ENCODE results near the gene TXN2. TPM values are rescaled to one million over a fixed set of nuclear protein-coding genes. Genes with fewer than 3 reads are reported as not detected.

Gene TXN2
- total and polyA plus RNA-seq, 8 donors, result 64.4 to 122 (median 107) TPM

DNA sequence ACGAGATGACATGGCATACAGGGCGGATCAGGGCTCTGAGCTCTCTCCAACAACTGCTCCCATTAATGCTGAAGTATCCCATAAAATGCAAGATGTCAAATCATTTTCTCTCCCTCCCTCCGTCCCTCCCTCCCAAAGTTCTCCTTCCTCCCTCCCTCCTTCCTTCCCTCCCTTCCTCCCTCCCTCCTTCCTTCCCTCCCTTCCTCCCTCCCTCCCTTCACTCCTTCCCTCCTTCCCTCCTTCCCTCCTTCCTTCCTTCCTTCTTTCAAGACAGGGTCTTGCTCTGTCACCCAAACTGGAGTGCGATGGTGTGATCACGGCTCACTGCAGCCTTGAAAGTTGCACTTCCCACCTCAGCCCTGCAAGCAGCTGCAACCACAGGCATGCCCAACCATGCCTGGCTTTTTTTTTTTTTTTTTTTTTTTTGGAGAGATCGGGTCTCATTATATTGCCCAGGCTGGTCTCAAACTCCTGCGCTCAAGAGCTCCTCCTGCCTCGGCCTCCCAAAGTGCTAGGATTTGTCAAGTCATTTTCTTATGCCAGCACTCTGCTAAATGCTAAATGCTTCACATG is 38.2 kb downstream of the TXN2 start:
- H3K27ac ChIP-seq, result no peak overlapping the region
- no peak overlapping the region for H3K4me3 ChIP-seq
- H3K4me1 ChIP-seq, result peaks cover 5 to 68% of the 10 kb centered on the region in 2 donors
- TF ChIP-seq, protein P1, sequence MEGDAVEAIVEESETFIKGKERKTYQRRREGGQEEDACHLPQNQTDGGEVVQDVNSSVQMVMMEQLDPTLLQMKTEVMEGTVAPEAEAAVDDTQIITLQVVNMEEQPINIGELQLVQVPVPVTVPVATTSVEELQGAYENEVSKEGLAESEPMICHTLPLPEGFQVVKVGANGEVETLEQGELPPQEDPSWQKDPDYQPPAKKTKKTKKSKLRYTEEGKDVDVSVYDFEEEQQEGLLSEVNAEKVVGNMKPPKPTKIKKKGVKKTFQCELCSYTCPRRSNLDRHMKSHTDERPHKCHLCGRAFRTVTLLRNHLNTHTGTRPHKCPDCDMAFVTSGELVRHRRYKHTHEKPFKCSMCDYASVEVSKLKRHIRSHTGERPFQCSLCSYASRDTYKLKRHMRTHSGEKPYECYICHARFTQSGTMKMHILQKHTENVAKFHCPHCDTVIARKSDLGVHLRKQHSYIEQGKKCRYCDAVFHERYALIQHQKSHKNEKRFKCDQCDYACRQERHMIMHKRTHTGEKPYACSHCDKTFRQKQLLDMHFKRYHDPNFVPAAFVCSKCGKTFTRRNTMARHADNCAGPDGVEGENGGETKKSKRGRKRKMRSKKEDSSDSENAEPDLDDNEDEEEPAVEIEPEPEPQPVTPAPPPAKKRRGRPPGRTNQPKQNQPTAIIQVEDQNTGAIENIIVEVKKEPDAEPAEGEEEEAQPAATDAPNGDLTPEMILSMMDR (IDR thresholded peaks at IDR 0.05), result no peak
- H3K9me3 ChIP-seq, result no peaks in the 10 kb centered on the region
- no peak for ATAC-seq
- no peaks in the 10 kb centered on the region for H3K27me3 ChIP-seq
- intact Hi-C loops (cut with DNase I), result no loop called here
- H3K36me3 ChIP-seq, result no peaks in the 10 kb centered on the region
- no peak for DNase-seq

DNA sequence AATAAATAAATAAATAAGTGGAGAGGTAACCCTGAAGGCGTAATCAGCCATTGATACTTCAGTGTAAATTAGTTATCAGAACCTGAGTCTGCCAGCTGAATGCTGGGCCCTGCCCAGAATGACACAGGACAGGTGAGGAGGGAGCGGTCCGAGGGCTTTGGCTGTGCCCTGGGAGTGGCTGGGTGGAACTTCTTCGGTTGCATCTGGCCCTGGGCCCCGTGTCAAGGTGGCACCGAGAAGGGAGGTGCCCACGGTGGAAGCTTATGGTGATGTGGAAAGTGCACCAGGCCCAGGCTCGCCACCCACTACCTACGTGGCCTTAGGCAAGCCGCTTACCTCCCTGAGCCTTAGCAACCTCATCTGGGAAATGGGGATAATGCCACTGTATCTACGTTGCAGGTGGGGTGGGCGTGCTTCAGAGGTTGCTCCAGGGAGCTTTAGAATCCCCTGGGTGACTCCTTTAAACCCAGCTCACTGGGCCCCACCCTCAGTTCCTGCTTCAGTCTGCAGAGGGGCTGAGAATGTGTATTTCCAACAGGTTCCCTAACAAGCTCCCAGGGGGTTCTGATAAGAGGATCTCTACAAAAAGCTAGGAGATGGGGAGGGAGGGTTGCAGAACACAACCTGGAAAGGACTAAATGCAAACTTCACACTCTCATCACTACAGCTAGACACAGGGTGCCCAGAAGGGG is 38.8 kb downstream of the TXN2 start:
- TF ChIP-seq, protein P1 (IDR thresholded peaks at IDR 0.05), result no peak
- Histone ChIP-seq H3K9me3 (no peaks in the 10 kb centered on the region), H3K27ac (no peak overlapping the region), H3K4me3 (no peak overlapping the region), H3K4me1 (peaks cover 5 to 62% of the 10 kb centered on the region in 2 donors), H3K27me3 (no peaks in the 10 kb centered on the region), H3K36me3 (no peaks in the 10 kb centered on the region)
- no peak for DNase-seq
- intact Hi-C loops (cut with DNase I), result no loop called here
- ATAC-seq, result no peak

DNA sequence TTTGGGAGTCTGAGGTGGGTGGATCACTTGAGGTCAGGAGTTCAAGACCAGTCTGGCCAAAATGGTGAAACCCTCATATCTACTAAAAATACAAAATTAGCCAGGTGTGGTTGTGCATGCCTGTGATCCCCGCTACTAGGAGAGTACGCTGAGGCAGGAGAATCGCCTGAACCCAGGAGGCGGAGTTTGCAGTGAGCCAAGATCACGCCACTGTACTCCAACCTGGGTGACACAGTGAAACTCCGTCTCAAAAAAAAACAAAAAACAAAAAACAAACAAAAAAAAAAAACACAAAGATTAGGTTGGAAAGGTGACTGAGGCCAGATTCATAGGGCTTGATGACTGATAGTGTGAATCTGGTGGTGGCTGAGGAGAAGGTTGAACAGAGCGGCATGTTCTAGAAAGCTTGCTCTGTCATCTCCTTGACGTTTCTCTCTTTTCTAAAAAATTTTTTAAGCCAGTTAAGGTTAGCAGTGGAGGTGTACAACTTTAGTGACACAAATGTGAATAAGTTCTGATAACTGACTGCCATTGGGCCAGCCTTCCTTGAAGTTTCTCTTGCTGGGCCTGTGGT is 40.9 kb downstream of the TXN2 start:
- DNase-seq (no peak), ATAC-seq (no peak)
- no peaks in the 10 kb centered on the region for H3K9me3 ChIP-seq
- no peak overlapping the region for H3K4me3 ChIP-seq
- intact Hi-C loops (cut with DNase I), result no loop called here
- peaks cover 6 to 63% of the 10 kb centered on the region in 2 donors for H3K4me1 ChIP-seq
- TF ChIP-seq, protein P1 (IDR thresholded peaks at IDR 0.05), result no peak
- H3K36me3 ChIP-seq, result no peaks in the 10 kb centered on the region
- H3K27me3 ChIP-seq, result no peaks in the 10 kb centered on the region
- no peak overlapping the region for H3K27ac ChIP-seq

- Histone ChIP-seq H3K27me3 (no peaks in the 10 kb centered on the region), H3K27ac (peak overlapping the region in 1 of 2 donors; percentile 20), H3K9me3 (no peaks in the 10 kb centered on the region), H3K4me1 (peaks cover 11 to 63% of the 10 kb centered on the region in 2 donors), H3K36me3 (no peaks in the 10 kb centered on the region), H3K4me3 (no peak overlapping the region)
- TF ChIP-seq, protein P1 (IDR thresholded peaks at IDR 0.05), result no peak
- intact Hi-C loops (cut with DNase I), result no loop called here
- peak in 1 of 4 donors; percentile 63 for DNase-seq
- ATAC-seq, result peak; percentile 52
Observed at GRCh38 chr22:36439481-36440271, 41.8 kb downstream of the TXN2 start.

Data from left lung (tissue), 10 donors.